Lower leg skin (tissue), 4 donors: ENCODE data around the gene TMC3. TPM values are rescaled to one million over a fixed set of nuclear protein-coding genes. Genes with fewer than 3 reads are reported as not detected.

Source experiments
- DNase-seq, 2 donors: peaks; one replicate each; pipeline ENCODE4 v3.0.0-alpha.2; 2019; ENCODE audit warnings: low spot score in 2 of 2
- H3K4me3 ChIP-seq: fragments of 200-600 bp; sonication (generic); 2 replicates; pipeline ENCODE4 v1.5.1; 2017; ENCODE audit warnings: mild to moderate bottlenecking, low read depth; ENCODE audit not compliant: poor library complexity, severe bottlenecking
- POLR2A ChIP-seq, 2 donors: fragments of 450-650 bp; IDR thresholded peaks; one replicate each; pipeline ENCODE4 v1.6.1; 2016 to 2017; ENCODE audit warnings: antibody characterized with exemption in 2 of 2, mild to moderate bottlenecking in 1 of 2, moderate library complexity in 1 of 2
- WGBS, 2 donors: methylation state at CpG; one replicate each; pipeline ENCODE4 v1.1.5; 2018; 5-methylcytosine and 5-hydroxymethylcytosine counted together
- intact Hi-C: fragments of 100-400 bp; cut with DNase I; formaldehyde crosslinking; loops from one replicate; pipeline ENCODE4 v1.15.0; 2023; ENCODE audit warnings: low total_unique reads
- total RNA-seq, 4 donors: library from RNA; depleted of rRNA; stranded (reverse); fragments of >200 nt; gene quantifications; one replicate each; pipeline ENCODE4 v1.1.0, GENCODE V29; 2016
- TF ChIP-seq, protein P1 (sequence below), 3 donors: fragments of 450-650 bp; IDR thresholded peaks; one replicate each; pipeline ENCODE4 v1.5.1; 2016; ENCODE audit warnings: antibody characterized with exemption in 3 of 3, mild to moderate bottlenecking in 3 of 3, moderate library complexity in 2 of 3

The TMC3 gene
- total RNA-seq, 4 donors from 2014 or later = 0.05 to 0.10 TPM; not detected in 2

- no peak overlapping the region for H3K4me3 ChIP-seq
- intact Hi-C loops = no loop called here
- WGBS, 2 donors = 64 to 70% methylated on average over 3 of the region's 3 CpGs
- TF ChIP-seq, protein P1, sequence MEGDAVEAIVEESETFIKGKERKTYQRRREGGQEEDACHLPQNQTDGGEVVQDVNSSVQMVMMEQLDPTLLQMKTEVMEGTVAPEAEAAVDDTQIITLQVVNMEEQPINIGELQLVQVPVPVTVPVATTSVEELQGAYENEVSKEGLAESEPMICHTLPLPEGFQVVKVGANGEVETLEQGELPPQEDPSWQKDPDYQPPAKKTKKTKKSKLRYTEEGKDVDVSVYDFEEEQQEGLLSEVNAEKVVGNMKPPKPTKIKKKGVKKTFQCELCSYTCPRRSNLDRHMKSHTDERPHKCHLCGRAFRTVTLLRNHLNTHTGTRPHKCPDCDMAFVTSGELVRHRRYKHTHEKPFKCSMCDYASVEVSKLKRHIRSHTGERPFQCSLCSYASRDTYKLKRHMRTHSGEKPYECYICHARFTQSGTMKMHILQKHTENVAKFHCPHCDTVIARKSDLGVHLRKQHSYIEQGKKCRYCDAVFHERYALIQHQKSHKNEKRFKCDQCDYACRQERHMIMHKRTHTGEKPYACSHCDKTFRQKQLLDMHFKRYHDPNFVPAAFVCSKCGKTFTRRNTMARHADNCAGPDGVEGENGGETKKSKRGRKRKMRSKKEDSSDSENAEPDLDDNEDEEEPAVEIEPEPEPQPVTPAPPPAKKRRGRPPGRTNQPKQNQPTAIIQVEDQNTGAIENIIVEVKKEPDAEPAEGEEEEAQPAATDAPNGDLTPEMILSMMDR (IDR thresholded peaks at IDR 0.05) = no peak
- no peak for TF ChIP-seq POLR2A (IDR thresholded peaks at IDR 0.05)
- no peak for DNase-seq
These were observed 57.7 kb downstream of the TMC3 start for GRCh38 chr15:81316267-81316666.

DNA sequence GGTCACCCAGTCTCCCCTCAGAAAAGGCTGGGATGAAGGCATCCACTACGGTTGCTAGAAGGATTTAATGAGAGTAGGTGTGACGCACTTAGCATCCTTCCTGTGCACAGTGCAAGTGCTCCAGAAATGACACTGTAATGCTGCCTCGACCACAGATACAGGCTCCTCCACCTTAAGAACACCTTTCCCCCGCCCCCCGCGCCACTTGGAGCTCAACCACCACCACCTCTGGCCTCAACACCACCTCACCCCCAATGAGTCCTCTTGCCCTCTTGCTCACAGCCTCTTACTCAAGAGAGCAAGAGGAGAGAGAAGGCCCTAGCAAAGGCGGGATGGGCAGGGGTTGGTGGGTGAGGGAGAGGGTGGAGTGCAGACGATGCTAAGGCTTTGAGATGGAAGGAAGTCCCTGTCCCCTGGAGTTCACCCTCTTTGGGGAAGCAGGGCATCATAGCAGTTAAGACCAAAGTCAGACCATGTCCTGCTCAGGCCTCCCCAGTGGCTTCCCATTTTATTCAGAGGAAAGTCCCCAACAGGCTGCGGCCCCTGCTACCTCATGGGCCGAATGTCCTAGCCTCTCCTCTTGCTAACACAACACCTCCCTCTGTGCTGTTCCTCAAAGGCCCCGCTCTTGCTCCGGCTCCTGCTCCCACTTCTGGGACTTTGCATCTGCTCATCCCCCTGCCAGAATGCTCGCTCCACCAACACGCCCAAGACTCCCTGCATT lies 58.4 kb downstream of the TMC3 start:
- no peak for TF ChIP-seq POLR2A (IDR thresholded peaks at IDR 0.05)
- TF ChIP-seq, protein P1 (IDR thresholded peaks at IDR 0.05) = no peak
- intact Hi-C loops = no loop called here
- 85 to 88% methylated on average over 14 of the region's 14 CpGs for WGBS, 2 donors
- DNase-seq = no peak
- H3K4me3 ChIP-seq = no peak overlapping the region

DNA sequence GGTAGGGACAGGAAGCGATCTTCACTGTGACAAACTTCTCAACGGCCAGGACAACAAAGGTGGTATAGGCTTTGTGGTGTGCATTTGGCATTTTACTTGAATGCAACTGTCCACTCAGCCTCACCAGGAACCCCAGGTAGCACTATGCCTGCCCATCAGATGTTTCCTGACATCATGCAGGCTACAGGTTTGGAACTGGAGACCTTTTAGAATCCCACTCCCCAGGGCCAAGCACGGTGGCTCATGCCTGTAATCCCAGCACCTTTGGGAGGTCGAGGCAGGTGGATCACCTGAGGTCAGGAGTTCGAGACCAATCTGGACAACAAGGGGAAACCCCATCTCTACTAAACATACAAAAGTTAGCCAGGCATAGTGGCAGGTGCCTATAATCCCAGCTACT lies 59.6 kb downstream of the TMC3 start:
- no peak for DNase-seq
- intact Hi-C loops = no loop called here
- 93 to 95% methylated on average over 5 of the region's 5 CpGs for WGBS, 2 donors
- no peak overlapping the region for H3K4me3 ChIP-seq
- TF ChIP-seq, protein P1 (IDR thresholded peaks at IDR 0.05) = no peak
- no peak for TF ChIP-seq POLR2A (IDR thresholded peaks at IDR 0.05)

- intact Hi-C loops = no loop called here
- TF ChIP-seq, protein P1 (IDR thresholded peaks at IDR 0.05) = no peak
- no peak for TF ChIP-seq POLR2A (IDR thresholded peaks at IDR 0.05)
- no peak overlapping the region for H3K4me3 ChIP-seq
- WGBS, 2 donors = 45 to 48% methylated on average over 5 of the region's 5 CpGs
- no peak for DNase-seq
These were observed 60.3 kb downstream of the TMC3 start for GRCh38 chr15:81313686-81314085.

DNA sequence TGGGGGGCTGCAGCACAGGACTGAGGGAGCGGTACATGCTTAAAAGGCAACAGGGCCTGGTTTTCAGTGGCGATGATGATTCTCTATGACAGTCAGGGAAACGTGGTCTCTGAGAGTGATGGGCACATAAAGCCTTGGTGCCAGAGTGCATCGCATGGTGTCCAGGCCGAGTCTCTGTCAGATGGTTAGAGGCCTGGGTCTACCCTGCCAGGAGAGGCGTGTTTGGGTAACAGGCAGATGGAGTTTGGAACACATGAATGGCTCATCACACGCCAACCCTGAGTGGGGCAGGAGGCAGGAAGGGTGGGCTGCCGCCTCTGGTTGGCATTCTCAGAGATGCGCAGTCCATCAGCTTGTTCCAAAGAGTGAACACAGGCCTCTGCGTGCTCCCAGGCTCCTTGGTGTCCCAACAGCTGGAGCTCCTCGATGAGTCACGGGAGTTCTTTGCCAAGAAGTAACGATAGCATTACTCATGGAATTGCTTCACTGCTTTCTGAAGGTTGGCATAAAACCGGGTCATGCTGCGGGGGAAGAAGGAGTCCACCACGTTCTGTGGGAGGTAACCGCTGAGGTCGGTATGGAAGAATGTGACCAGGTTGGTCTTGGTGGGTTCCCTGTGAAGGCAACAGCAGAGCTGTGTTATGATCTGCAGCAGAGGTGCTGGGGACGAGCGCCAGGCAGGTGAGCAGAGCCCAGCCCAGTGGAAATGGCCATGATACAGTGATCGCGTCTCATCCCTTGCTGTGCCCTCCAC lies 61.0 kb downstream of the TMC3 start:
- DNase-seq = peak; percentile 94 to 95
- H3K4me3 ChIP-seq = no peak overlapping the region
- TF ChIP-seq POLR2A (IDR thresholded peaks at IDR 0.05) = no peak
- TF ChIP-seq, protein P1 (IDR thresholded peaks at IDR 0.05) = no peak
- intact Hi-C loops = no loop called here
- 36% methylated on average over 22 of the region's 22 CpGs for WGBS, 2 donors
